GM18858 (cell line): Measurements from ENCODE around the gene IL1F10.
"Not testable (repeated sequence)": the region's sequence is repeated elsewhere in the genome, so short reads cannot be mapped to it uniquely, and the experiment has no call there.

Experiments used
- ATAC-seq: cut with Tn5 transposase; IDR thresholded peaks from one replicate; pipeline ENCODE4 v1.9.1; 2021; ENCODE audit not compliant: unreplicated experiment

IL1F10 gene

DNA sequence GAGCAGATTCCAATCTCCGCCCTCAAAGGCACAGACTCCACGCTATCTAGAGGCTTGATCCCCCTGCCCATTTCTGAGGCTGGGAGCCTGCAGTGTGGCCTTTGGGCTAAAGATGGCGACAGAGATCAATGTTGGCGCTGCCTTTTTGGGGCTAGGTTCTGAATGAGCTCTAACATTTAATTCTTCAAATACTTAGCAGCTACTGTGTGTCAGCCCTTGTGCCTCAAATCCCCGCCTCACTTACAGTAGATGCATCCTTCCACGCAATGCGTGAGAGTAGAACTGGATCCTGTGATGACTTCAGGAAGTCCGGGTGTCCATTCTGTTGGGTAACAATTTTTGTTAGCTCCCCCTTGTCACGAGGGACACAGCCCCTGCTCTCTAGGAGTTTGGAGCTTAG lies 12.4 kb downstream of the IL1F10 start:
- ATAC-seq = no peak

DNA sequence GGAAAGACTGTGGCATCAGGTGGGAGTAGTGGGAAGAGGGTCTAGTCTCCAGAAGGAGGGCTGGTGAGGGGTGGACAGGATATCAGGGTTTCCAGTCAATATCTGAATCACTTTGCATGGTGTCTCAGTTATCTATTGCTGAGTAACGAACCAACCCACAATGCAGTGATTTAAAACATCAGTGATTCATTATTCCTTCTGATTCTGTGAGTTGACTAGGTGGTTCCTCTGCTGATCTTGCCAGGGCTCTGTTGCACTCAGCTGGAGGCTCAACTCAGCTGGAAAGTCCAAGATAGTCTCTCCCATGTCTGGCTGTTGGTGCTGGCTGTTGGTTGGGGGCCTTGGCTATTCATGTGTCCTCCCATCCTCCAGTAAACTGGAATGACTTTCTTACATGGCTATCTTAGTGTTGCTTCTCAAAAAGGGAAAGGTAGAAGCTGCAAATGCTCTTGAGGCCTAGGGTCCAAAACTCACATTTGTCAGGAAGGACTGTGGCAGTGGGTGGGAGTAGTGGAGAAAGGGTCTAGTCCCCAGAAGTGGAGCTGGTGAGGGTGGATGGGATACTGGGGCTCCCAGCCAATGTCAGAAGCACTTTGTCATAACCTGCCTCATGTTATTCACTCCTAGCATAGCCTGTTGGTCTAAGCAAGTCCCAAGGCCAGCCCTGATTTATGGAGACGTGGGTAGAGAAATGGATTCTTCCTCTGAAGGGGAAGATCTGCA lies 13.9 kb downstream of the IL1F10 start:
- ATAC-seq = no peak

DNA sequence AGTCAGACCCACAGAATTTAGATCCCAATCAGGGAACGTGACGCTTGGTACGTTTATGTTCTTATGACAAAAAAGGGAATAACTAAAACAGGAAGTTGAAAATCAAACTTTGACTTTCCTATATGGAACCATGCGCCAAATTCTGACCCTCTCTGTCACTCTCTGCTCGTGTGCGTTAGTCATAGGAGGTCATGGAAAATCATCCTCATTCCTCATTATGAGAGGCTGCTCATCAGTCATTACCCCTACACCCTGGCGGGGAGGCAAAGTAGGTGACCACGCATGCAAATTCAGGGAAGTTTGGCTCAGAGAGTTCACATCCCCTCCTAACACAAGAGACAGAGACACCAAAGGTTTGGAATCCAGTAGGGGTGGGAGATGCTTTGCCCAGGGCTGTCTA lies 15.5 kb downstream of the IL1F10 start:
- no peak for ATAC-seq

DNA sequence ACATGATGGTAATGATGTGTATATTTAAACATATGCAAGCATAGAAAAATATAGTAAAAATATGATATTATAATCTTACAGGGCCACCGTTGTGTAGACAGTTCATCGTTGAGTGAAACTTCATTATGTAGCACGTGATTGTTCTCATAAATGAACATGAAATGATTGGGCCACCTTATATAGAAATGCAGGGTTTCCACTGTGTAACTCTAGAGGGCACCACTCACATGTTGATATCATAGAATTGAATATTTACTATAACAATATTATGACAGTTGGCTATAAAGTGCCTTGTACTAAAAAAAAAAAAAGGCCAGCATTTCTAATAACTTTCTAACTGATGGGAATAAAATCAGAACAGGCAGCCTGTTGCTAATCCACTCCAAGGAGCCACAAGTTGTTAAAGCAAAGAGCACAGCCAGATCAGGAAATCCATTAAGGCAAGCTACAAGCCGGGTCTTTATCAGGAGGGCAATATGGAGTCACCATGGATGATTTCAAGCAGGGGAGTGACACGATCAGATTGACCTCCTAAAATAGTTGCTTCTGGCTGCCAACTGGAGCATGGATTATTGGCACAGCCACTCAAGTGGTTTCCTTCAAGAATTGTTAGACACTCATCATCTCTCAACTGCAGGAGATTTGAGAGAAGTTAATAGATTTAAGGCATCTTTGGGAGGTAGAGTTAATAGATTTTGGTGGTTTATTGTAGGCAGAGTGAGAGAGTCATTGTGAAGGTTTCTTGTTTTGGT lies 16.7 kb downstream of the IL1F10 start:
- no peak for ATAC-seq

DNA sequence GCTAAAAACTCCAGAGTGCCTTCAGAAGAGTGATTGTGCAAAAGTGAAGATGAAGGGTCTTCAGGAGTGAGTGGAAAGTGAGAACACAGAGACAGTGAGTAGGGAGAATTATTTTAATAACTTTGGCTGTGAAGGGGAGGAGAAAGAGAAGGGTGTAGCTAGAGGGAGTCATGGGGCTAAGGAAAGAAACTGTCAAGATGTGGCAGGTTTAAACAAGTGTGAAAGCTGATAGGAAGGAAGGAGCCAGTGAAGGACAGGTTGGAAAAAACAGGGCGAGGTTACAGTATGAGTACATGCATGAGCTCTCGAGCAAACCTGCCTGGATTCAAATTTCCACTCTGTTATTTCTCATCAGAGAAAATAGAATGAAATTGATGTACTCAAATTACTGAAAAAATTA lies 17.8 kb downstream of the IL1F10 start:
- ATAC-seq = no peak

DNA sequence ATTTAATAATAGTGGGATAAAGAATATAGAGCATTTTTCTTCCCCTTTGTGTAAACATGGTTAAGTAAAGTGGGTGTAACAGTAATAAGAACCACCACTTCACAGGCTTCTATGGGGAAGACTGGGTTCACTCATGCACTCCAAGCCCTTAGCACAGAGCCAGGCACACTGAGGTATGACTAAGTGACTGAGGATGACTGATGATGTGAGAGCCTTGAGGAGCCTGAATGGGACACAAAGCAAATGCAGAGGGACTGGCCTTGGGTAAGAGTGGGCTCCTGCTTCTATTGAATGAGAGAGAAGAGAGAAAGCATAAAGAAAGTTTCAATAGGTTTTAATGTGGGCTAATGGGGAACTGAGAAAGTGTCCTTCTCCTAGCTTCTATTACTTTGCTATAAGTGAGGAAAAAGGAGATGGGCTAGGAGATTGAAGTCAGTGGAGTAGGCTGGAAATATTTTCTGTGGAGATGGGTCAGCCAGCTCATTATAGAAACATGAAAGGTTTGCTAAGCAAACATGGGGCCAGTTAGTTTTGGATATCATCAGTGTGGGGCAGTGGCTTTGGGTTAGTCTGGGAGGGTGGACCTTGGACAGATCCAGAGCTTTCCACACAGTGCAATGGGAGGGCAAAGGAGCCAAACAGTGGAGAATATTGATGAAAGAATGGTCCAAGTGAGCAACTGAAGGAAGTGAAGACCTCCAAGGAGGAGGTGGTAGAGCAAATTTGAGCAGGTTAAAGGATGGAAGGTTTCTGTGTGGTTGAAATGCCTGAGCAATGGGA lies 20.6 kb downstream of the IL1F10 start:
- no peak for ATAC-seq

DNA sequence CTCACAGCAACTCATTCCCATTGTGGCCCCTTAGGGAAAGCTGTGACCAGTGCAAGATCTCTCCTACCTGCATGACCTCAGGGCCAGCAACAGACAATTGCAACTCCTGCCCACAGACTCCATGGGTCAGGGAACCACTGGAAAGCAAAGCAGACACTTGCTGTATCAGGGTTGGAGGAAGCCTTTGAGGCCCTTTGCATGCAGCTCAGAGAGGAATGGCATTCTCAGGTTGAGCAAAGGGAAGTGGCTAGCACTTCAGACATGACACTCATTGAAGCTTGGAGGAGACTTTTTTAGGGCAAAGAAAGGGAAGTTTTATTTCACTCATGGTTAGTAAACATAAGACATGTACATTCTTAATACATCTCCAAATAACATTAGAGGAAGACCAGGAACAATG lies 22.1 kb downstream of the IL1F10 start:
- no peak for ATAC-seq

DNA sequence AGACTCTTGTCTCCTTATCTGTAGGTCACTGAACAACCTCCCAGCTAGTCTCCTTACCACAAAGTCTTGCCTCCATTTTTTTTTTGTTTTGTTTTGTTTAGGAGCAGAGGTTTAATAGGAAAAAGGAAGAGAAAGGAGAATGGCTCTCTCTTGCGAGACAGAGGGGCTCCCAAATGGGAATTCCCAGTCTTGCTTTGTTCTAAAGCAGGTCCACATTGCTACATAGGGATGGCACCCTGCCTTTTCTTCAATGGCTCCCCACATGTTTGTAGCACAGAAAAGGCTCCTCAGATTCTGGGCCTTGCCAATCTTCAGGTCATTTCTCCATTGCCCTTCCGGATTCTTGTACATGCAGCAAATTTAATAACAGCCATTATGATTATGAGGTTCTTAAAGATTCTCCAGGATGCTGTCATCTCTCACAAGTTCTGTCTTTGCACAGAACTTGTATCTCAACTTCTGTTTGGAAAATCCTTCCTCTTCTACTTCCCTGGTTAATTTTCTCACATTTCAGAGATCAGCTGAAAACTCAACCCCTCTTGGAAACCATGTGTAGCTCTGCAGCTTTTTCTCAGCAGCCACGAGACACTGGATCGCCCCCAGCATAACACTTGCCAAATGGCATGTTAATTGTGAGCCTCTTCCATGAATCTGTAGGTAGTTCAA lies 23.6 kb downstream of the IL1F10 start:
- ATAC-seq = no peak

DNA sequence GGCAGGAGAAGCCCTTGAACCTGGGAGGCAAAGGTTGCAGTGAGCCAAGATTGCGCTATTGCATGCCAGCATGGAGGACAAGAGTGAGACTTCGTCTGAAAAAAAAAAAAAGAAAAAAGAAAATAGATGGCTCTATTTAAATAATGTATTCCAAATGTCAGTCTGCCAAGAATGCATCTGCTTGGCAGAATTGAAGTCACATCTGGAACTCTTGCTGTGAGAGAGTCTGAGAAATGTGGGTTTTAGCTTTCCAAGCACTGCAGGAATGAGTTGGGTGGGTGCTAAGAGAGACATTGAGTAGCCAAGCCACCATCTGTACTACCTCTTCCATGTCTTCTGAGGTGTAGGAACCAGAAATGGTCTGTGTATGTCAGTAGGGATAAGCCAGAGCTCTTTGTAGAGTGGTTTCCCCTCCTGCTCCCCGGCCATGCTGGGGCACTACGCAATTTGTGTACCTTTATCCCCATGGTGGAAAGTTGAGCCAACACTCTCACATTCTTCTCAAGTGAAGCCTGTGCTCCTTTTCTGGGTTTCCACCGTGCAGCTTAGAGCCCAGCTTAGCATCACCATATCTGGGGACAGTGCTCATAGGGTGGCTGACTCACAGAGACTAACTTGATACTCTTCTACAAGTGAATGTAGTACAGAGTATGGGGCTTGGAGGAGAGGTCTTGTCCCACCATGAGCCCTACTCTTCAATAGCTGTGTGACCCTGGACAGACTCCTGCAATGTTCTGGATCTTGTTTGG lies 25.3 kb downstream of the IL1F10 start:
- no peak for ATAC-seq

DNA sequence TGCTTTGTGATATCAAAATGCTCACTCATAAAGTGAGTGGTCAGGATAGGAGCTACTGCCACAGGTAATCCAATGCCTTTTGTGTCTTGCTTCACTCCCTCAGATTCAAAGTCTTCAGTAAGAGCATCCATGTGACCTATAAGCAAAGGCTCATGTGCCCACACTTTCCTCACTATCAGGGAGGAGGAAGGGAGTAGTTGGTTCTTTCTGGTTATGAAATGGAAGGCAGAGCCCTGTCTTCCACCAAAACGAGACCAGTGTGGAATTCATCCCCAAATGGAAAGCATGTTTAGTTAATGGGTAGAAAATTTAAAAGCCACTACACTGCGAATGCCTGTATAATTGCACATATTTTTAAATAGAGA lies 25.8 kb downstream of the IL1F10 start:
- no peak for ATAC-seq

DNA sequence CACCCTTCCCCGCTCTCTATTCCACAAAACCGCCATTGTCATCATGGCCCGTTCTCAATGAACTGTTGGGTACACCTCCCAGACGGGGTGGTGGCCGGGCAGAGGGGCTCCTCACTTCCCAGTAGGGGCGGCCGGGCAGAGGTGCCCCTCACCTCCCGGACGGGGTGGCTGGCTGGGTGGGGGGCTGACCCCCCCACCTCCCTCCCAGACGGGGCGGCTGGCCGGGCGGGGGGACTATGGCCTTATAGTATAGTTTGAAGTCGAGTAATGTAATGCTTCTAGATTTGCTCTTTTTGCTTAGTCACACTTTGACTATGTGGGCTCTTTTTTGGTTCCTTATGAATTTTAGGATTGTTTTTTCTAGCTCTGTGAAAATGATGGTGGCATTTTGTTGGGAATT lies 28.5 kb downstream of the IL1F10 start:
- ATAC-seq = not testable (repeated sequence)

DNA sequence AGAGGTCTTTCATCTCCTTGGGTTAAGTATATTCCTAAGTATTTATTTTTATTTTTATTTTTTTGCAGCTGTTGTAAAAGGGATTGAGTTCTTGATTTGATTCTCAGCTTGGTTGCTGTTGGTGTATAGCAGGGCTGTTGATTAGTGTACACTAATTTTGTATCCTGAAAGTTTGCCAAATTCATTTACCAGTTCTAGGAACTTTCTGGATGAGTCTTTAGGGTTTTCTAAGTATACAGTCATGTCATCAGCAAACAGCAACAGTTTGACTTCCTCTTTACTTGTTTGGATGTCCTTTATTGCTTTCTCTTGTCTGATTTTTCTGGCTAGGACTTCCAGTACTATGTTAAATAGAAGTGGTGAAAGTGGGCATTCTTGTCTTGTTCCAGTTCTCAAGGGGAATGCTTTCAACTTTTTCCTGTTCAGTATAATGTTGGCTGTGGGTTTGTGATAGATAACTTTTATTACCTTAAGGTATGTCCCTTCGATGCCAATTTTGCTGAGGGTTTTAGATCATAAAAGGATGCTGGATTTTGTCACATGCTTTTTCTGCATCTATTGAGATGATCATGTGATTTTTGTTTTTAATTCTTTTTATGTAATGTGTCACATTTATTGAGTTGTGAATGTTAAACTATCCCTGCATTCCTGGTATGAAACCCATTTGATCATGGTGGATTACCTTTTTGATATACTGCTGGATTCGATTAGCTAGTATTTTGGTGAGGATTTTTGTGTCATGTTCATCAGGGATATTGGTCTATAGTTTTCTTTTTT lies 29.3 kb downstream of the IL1F10 start:
- not testable (repeated sequence) for ATAC-seq

DNA sequence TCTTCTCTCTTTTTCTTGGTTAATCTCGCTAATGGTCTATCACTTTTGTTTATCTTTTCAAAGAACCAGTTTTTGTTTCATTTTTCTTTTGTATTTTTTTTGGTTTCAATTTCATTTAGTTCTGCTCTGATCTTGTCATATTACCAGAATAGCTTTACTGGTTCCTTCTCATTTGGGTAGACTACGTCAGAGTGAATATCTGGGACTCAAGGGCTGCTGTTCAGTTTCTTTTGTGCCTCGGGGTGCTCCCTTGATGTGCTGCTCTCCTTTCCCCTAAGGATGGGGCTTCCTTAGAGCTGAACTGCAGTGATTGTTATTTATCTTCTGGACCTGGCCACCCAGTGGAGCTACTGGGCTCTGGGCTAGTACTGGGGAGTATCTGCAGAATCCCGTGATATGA lies 30.3 kb downstream of the IL1F10 start:
- no peak for ATAC-seq

DNA sequence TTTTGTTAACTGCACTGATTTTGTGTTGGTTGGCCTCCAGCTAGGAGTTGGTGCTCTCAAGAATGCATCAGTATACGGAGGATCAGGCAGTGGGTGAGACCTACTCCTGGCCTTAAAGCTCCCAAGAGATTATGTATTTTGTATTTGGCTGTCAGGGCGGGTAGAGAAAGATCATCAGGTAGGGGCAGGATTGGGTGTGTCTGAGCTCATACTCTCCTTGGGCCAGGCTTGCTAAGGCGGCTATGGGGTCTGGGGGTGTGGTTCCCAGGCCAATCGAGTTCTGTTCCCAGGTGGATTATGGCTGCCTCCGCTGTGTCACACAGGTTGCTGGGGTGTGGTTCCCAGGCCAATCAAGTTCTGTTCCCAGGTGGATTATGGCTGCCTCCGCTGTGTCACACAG lies 30.8 kb downstream of the IL1F10 start:
- ATAC-seq = no peak

DNA sequence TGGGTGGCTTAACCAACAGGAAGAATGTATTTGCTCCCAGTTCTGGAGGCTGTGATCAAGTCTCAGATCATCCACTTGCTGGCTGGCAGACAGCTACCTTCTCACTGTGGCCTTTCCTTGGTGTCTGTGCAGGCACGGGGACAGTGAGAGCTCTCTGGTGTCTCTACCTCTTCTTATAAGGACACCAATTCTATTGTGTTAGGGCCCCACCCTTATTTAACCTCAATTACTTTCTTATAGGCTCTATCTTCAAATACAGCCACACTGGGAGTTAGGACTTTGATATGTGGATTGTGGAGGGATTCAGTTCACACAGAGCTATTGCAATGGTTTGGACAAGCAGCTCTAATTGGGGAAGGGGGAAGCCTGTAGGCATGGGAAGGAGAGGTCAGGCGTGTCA lies 34.4 kb downstream of the IL1F10 start:
- no peak for ATAC-seq

DNA sequence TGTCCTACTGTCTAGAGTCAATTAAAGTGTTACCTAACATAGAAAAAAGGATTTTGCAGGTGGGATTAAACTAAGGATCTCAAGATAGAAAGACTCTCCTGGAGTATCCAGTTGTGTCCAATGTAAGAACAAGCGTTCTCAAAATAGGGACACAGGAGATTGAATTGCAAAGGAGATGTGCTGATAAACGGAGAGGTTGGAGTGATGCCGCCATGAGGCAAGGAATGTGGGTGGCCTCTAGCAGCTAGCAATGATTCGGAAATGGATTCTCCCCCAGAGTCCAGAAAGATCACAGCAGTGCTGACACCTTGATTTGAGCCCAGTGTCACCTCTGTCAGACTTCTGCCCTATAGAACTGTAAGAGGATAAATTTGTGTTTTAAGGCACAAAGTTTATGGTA lies 35.5 kb downstream of the IL1F10 start:
- no peak for ATAC-seq

DNA sequence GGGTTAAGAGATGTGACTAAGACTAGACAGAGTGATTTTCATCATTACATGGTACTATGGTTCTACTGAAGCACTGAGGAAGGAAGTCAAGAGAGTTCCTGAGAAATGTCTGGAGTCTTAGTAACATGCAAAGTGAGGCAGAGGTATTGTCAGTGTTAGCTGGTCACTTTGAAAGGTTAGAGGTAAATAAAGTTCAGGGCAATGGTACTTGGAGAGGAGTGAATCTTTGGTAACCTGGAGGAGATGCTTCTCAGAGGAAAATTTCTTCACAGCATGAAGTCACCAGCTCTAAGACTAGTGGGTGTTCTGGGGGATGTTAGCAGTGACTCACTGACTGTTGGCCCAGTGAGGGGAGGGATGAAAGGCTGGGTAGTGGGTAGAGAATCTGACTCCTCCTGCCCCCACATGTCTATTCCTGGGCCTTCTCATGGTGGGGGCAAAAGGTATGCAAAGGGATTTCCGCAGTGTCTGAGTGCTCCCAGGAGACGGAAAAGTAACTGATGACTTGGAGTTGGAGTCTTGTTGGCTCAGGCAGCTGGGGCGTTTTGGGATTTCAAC lies 36.4 kb downstream of the IL1F10 start:
- ATAC-seq = no peak

DNA sequence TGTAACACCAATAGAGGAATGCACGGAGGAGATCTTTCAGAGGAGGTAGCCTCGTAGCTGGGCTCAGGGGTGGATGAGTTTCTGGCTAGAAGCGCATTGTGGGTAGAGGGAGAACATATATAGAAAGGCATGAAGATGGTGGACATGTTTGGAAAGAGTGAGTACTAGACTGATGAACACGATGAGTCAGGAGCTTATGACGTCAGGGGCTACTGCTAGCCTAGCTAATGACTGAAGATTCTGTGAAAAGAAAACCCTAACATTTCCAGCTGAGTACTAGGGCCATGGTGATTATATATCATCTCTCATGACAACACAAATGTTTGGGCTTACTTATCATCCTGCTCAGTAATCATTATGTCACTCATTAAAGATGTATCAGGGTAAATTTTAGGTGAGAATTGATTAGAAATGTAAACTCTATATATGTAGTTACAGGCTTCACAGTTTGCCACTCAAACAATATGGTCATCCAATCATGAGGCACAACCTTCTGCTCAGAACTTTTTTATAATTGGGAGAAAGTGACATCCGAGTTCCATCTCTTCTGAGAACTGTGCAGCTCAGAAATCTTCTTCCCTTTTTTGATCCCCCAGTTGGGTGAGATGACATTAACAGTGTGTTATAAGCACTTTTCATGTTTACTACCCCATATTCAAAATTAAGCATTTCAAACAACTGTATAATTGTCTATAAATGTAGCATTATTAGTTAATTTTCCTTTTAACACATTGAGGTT lies 37.4 kb downstream of the IL1F10 start:
- ATAC-seq = no peak

DNA sequence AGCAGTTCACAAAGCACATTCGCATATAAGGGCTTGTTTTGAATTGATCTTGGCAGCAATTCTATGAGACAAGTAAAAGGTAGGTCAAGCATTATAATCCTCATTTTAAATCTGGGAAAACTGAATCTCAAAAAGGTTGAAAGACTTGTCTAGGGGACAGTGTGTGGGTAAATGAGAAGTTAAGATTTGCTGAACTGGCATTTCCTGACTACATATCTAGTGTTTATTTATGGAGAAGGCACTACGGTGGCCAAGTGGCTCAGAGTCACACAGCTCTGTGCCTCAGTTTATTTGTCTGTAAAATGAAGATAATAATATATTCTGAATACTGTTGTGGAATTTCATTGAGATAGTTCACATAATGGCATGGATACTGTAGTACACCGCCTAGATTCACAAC lies 43.4 kb downstream of the IL1F10 start:
- ATAC-seq = no peak
